Activated CD4-positive, alpha-beta T cell treated with anti-CD3 and anti-CD28 coated beads for 48 hours (primary cell): ENCODE measurements around the gene CCDC127.

ENCODE experiments used
- DNase-seq: peaks from one replicate; pipeline ENCODE4 v3.0.0-alpha.2; 2020

Gene CCDC127

GRCh38 chr5:154236-154635 is 63.7 kb downstream of the CCDC127 start:
- DNase-seq: no peak

- no peak for DNase-seq
Measured at GRCh38 chr5:153256-153655, 64.7 kb downstream of the CCDC127 start.

- DNase-seq: no peak
Measured at GRCh38 chr5:152077-152476, 65.9 kb downstream of the CCDC127 start.

GRCh38 chr5:150746-151145 is 67.2 kb downstream of the CCDC127 start:
- DNase-seq: no peak

- DNase-seq: no peak
Measured at GRCh38 chr5:149745-150485, 68.0 kb downstream of the CCDC127 start.

- no peak for DNase-seq
Measured at GRCh38 chr5:147751-148150, 70.2 kb downstream of the CCDC127 start.
